H9 (cell line): Measurements from ENCODE around the gene CLEC3A. TPM values are rescaled to one million over a fixed set of nuclear protein-coding genes. Genes with fewer than 3 reads are reported as not detected.
A peak's percentile ranks its signal among the peaks of the same experiment; 100 is the strongest.

Source experiments
- DNase-seq: peaks from one replicate; pipeline ENCODE4 v3.0.0-alpha.2; 2017
- H2AFZ ChIP-seq: one replicate; pipeline ENCODE4 v1.6.1; 2013; ENCODE audit warnings: mild to moderate bottlenecking, low read length, control low read depth, moderate library complexity
- H2AK5ac ChIP-seq: 2 replicates; pipeline ENCODE4 v1.6.1; 2013; ENCODE audit warnings: low read length, control low read depth, mixed read lengths; ENCODE audit not compliant: insufficient read length
- H2BK120ac ChIP-seq: one replicate; pipeline ENCODE4 v1.6.1; 2013; ENCODE audit warnings: low read depth, mild to moderate bottlenecking, low read length, control low read depth, inconsistent platforms; ENCODE audit not compliant: poor library complexity, severe bottlenecking
- H2BK12ac ChIP-seq: 2 replicates; pipeline ENCODE4 v1.6.1; 2013; ENCODE audit warnings: low read length, control low read depth, mixed read lengths, low read depth; ENCODE audit not compliant: insufficient read length
- H2BK15ac ChIP-seq: 2 replicates; pipeline ENCODE4 v1.6.1; 2013; ENCODE audit warnings: low read depth, low read length, control low read depth
- H2BK20ac ChIP-seq: one replicate; pipeline ENCODE4 v1.6.1; 2013; ENCODE audit warnings: low read depth, mild to moderate bottlenecking, low read length, control low read depth, inconsistent platforms; ENCODE audit not compliant: poor library complexity, severe bottlenecking
- H2BK5ac ChIP-seq: 2 replicates; pipeline ENCODE4 v1.6.1; 2013; ENCODE audit warnings: low read length, control low read depth, mixed read lengths; ENCODE audit not compliant: insufficient read length
- H3K14ac ChIP-seq: 2 replicates; pipeline ENCODE4 v1.6.1; 2013; ENCODE audit warnings: low read length, control low read depth; ENCODE audit not compliant: insufficient read depth
- H3K18ac ChIP-seq: 2 replicates; pipeline ENCODE4 v1.6.1; 2013; ENCODE audit warnings: low read depth, mild to moderate bottlenecking, mixed read lengths, low read length, control low read depth; ENCODE audit not compliant: insufficient read length
- H3K23ac ChIP-seq: 2 replicates; pipeline ENCODE4 v1.6.1; 2013; ENCODE audit warnings: low read length, control low read depth, mixed read lengths, low read depth; ENCODE audit not compliant: insufficient read length
- H3K23me2 ChIP-seq: 2 replicates; pipeline ENCODE4 v1.6.1; 2013; ENCODE audit warnings: low read depth, mild to moderate bottlenecking, mixed read lengths, low read length, control low read depth; ENCODE audit not compliant: insufficient read length, poor library complexity, severe bottlenecking
- H3K27ac ChIP-seq: 2 replicates; pipeline ENCODE4 v1.5.1; 2013; ENCODE audit warnings: low read length, control low read depth, mixed read lengths, low read depth; ENCODE audit not compliant: insufficient read length
- H3K27me3 ChIP-seq: 2 replicates; pipeline ENCODE4 v1.6.1; 2013; ENCODE audit warnings: low read length, control low read depth, inconsistent platforms; ENCODE audit not compliant: insufficient read depth
- H3K4ac ChIP-seq: 2 replicates; pipeline ENCODE4 v1.6.1; 2013; ENCODE audit warnings: low read depth, mild to moderate bottlenecking, control low read depth, inconsistent platforms, low read length, moderate library complexity
- H3K4me1 ChIP-seq: 2 replicates; pipeline ENCODE4 v1.6.1; 2013; ENCODE audit warnings: low read length, control low read depth, inconsistent platforms; ENCODE audit not compliant: insufficient read depth
- H3K4me2 ChIP-seq: 2 replicates; pipeline ENCODE4 v1.6.1; 2013; ENCODE audit warnings: low read length, control low read depth, mixed read lengths; ENCODE audit not compliant: insufficient read length, insufficient read depth
- H3K56ac ChIP-seq: 2 replicates; pipeline ENCODE4 v1.6.1; 2013; ENCODE audit warnings: low read depth, mild to moderate bottlenecking, mixed read lengths, low read length, control low read depth; ENCODE audit not compliant: insufficient read length
- H3K79me1 ChIP-seq: 2 replicates; pipeline ENCODE4 v1.6.1; 2013; ENCODE audit warnings: low read depth, mild to moderate bottlenecking, moderate library complexity, low read length, control low read depth, inconsistent platforms; ENCODE audit not compliant: insufficient read depth, poor library complexity, severe bottlenecking
- H3K79me2 ChIP-seq: 2 replicates; pipeline ENCODE4 v1.6.1; 2013; ENCODE audit warnings: low read length, control low read depth, inconsistent platforms; ENCODE audit not compliant: insufficient read depth
- H3K9ac ChIP-seq: 2 replicates; pipeline ENCODE4 v1.6.1; 2013; ENCODE audit warnings: low read length, control low read depth, mixed read lengths; ENCODE audit not compliant: insufficient read length; ENCODE audit errors: extremely low read depth
- H3K9me3 ChIP-seq: one replicate; pipeline ENCODE4 v1.6.1; 2013; ENCODE audit warnings: low read depth, low read length, inconsistent platforms; ENCODE audit not compliant: control insufficient read depth
- H3T11ph ChIP-seq: one replicate; pipeline ENCODE4 v1.6.1; 2013; ENCODE audit warnings: mild to moderate bottlenecking, low read length, control low read depth, inconsistent platforms
- H4K20me1 ChIP-seq: one replicate; pipeline ENCODE4 v1.6.1; 2013; ENCODE audit not compliant: control insufficient read depth, insufficient read length, insufficient read depth
- H4K5ac ChIP-seq: 2 replicates; pipeline ENCODE4 v1.6.1; 2013; ENCODE audit warnings: low read depth, mild to moderate bottlenecking, mixed read lengths, low read length, control low read depth; ENCODE audit not compliant: insufficient read length
- H4K8ac ChIP-seq: replicated peaks from 2 replicates; pipeline ENCODE4 v1.6.1; 2013; ENCODE audit warnings: low read length, control low read depth, mixed read lengths, low read depth; ENCODE audit not compliant: insufficient read length
- H4K91ac ChIP-seq: 2 replicates; pipeline ENCODE4 v1.6.1; 2013; ENCODE audit warnings: low read depth, mild to moderate bottlenecking, moderate library complexity, mixed read lengths, low read length, control low read depth; ENCODE audit not compliant: insufficient read length
- H3K27ac Mint-ChIP-seq, 3 experiments: 2 replicates in 2 of 3; 3 replicates in 1 of 3; pipeline ENCODE4 v1.8.0; 2020 to 2021; ENCODE audit warnings: mixed read lengths in 3 of 3, mild to moderate bottlenecking in 1 of 3, moderate library complexity in 1 of 3
- H3K27me3 Mint-ChIP-seq: 2 replicates; pipeline ENCODE4 v1.8.0; 2021; ENCODE audit warnings: low read depth, mild to moderate bottlenecking, moderate library complexity, mixed read lengths
- H3K36me3 Mint-ChIP-seq, 3 experiments: 2 replicates in 2 of 3; 3 replicates in 1 of 3; pipeline ENCODE4 v1.8.0; 2020 to 2021; ENCODE audit warnings: low read depth in 3 of 3, mixed read lengths in 3 of 3; ENCODE audit not compliant: insufficient read depth in 1 of 3
- H3K4me1 Mint-ChIP-seq, 2 experiments: 2 replicates each; pipeline ENCODE4 v1.8.0; 2020; ENCODE audit warnings: mixed read lengths in 2 of 2
- H3K4me3 Mint-ChIP-seq, 2 experiments: 2 replicates in 1 of 2; 3 replicates in 1 of 2; pipeline ENCODE4 v1.8.0; 2020 to 2021; ENCODE audit warnings: mild to moderate bottlenecking in 2 of 2, mixed read lengths in 2 of 2, moderate library complexity in 1 of 2
- H3K9me3 Mint-ChIP-seq, 2 experiments: 2 replicates in 1 of 2; 3 replicates in 1 of 2; pipeline ENCODE4 v1.8.0; 2020; ENCODE audit warnings: mild to moderate bottlenecking in 2 of 2, mixed read lengths in 2 of 2, moderate library complexity in 1 of 2
- WGBS: extraction: QIAGEN DNeasy Blood & Tissue Kit; methylation state at CpG from one replicate; pipeline ENCODE4 v1.1.7; 2013; ENCODE audit warnings: missing lambda C conversion rate, low lambda C conversion rate, mixed read lengths; ENCODE audit not compliant: insufficient read length; ENCODE audit errors: extremely low coverage; 5-methylcytosine and 5-hydroxymethylcytosine counted together
- total RNA-seq: library from RNA; stranded (reverse); gene quantifications from 2 replicates; pipeline ENCODE4 v1.2.1, GENCODE V29; 2021
- TF ChIP-seq, protein P1 (sequence below): fragments of 200-600 bp; sonication (generic); conservative IDR thresholded peaks from 3 replicates; pipeline ENCODE4 v1.8.0; 2021; ENCODE audit warnings: antibody characterized with exemption, mild to moderate bottlenecking

Gene CLEC3A
- total RNA-seq, 1 experiment from 2014 or later, result not detected

DNA sequence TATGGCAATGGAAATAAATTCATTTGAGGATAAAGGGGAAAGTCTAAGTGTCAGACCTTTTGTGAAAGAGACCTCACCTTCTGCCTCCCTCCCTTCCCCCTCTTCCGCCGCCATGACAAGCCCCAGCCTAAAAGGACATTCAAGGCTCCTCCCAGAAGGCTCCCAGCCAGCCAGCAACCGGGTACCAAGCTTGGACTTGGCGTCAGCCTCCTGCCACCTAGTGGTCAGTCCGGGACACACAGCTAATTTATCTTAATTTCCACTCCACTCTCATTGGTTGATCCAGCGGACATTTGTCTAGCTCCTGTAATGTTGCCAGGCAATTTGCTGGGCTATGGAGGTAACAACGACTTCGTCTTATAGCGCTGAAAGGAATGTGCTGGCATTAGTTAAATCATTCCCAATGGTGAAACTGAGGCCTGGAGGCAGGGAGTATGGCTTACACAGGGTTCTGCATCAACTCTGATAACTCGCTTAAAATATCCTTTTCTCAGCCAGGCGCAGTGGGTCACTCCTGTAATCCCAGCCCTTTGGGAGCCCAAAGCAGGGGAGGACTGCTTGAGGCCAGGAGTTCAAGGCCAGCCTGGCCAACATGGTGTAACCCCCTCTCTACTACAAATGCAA lies 19.3 kb upstream of the CLEC3A start:
- no peak overlapping the region for H3K27ac ChIP-seq
- Mint-ChIP-seq H3K27me3 (no peaks in the 10 kb centered on the region; the same call in none of the 2 replicates), H3K36me3 (peaks cover 0 to 2% (median 0%) of the 10 kb centered on the region in 3 experiments; a peak in 1 of 7 replicates), H3K4me3 (no peak overlapping the region), H3K4me1 (peaks cover 10 to 33% of the 10 kb centered on the region in 2 experiments), H3K9me3 (peaks cover 0 to 2% of the 10 kb centered on the region in 2 experiments; a peak in 1 of 5 replicates), H3K27ac (no peak overlapping the region)
- WGBS, result no CpG with 5 or more reads among the region's 11 CpGs
- no peak overlapping the region for H3K56ac ChIP-seq
- H3K79me1 ChIP-seq, result no peaks in the 10 kb centered on the region
- H4K8ac ChIP-seq, result no peak overlapping the region
- H2BK20ac ChIP-seq, result no peak overlapping the region
- no peak overlapping the region for H2AK5ac ChIP-seq
- no peak overlapping the region for H3K14ac ChIP-seq
- no peaks in the 10 kb centered on the region for H3K9me3 ChIP-seq
- peaks cover 2% of the 10 kb centered on the region; the same call in 1 of the 2 replicates for H3K79me2 ChIP-seq
- DNase-seq, result peak; percentile 96
- H3K9ac ChIP-seq, result no peak overlapping the region
- no peak overlapping the region for H4K91ac ChIP-seq
- no peak overlapping the region for H3T11ph ChIP-seq
- no peaks in the 10 kb centered on the region; the same call in 1 of the 2 replicates for H3K4me1 ChIP-seq
- no peak overlapping the region for H2BK15ac ChIP-seq
- H3K4me2 ChIP-seq, result no peak overlapping the region
- no peak overlapping the region for H4K5ac ChIP-seq
- no peaks in the 10 kb centered on the region for H3K23me2 ChIP-seq
- no peaks in the 10 kb centered on the region for H4K20me1 ChIP-seq
- no peak overlapping the region for H3K23ac ChIP-seq
- TF ChIP-seq, protein P1, sequence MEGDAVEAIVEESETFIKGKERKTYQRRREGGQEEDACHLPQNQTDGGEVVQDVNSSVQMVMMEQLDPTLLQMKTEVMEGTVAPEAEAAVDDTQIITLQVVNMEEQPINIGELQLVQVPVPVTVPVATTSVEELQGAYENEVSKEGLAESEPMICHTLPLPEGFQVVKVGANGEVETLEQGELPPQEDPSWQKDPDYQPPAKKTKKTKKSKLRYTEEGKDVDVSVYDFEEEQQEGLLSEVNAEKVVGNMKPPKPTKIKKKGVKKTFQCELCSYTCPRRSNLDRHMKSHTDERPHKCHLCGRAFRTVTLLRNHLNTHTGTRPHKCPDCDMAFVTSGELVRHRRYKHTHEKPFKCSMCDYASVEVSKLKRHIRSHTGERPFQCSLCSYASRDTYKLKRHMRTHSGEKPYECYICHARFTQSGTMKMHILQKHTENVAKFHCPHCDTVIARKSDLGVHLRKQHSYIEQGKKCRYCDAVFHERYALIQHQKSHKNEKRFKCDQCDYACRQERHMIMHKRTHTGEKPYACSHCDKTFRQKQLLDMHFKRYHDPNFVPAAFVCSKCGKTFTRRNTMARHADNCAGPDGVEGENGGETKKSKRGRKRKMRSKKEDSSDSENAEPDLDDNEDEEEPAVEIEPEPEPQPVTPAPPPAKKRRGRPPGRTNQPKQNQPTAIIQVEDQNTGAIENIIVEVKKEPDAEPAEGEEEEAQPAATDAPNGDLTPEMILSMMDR, result peak; percentile 95
- H2BK5ac ChIP-seq, result no peak overlapping the region
- no peak overlapping the region for H2BK120ac ChIP-seq
- H2AFZ ChIP-seq, result no peak overlapping the region
- no peak overlapping the region for H3K4ac ChIP-seq
- H3K18ac ChIP-seq, result no peak overlapping the region
- H3K27me3 ChIP-seq, result no peaks in the 10 kb centered on the region
- no peak overlapping the region for H2BK12ac ChIP-seq
